ENCODE measurements around the gene SLX4.

- TF ChIP-seq POLR2A (IDR thresholded peaks at IDR 0.05): no peak
- TF ChIP-seq, protein P1, sequence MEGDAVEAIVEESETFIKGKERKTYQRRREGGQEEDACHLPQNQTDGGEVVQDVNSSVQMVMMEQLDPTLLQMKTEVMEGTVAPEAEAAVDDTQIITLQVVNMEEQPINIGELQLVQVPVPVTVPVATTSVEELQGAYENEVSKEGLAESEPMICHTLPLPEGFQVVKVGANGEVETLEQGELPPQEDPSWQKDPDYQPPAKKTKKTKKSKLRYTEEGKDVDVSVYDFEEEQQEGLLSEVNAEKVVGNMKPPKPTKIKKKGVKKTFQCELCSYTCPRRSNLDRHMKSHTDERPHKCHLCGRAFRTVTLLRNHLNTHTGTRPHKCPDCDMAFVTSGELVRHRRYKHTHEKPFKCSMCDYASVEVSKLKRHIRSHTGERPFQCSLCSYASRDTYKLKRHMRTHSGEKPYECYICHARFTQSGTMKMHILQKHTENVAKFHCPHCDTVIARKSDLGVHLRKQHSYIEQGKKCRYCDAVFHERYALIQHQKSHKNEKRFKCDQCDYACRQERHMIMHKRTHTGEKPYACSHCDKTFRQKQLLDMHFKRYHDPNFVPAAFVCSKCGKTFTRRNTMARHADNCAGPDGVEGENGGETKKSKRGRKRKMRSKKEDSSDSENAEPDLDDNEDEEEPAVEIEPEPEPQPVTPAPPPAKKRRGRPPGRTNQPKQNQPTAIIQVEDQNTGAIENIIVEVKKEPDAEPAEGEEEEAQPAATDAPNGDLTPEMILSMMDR (IDR thresholded peaks at IDR 0.05): no peak
Measured at GRCh38 chr16:3536271-3536731, 75.1 kb downstream of the SLX4 start.

Measured in upper lobe of left lung (tissue), 4 donors.